AG04450 (cell line): Measurements from ENCODE around the gene C7. TPM values are rescaled to one million over a fixed set of nuclear protein-coding genes. Genes with fewer than 3 reads are reported as not detected.
"Not testable (repeated sequence)": the region's sequence is repeated elsewhere in the genome, so short reads cannot be mapped to it uniquely, and the experiment has no call there.

Experiments used
- CTCF ChIA-PET: fragments of 300-600, 350-600 bp; formaldehyde crosslinking; extraction: SDS; loops from one replicate; lab custom pipeline; 2022; ENCODE audit warnings: antibody characterized with exemption, inconsistent platforms; lab: Charles Lee
- POLR2A ChIA-PET: fragments of 350-600 bp; formaldehyde crosslinking; extraction: SDS; loops from one replicate; lab custom pipeline; 2021; ENCODE audit warnings: antibody characterized with exemption, inconsistent platforms; lab: Yijun Ruan, JAX
- DNase-seq: peaks from one replicate; pipeline ENCODE4 v3.0.0-alpha.2; 2011; ENCODE audit warnings: low read depth, low spot score
- H3K27ac ChIP-seq: one replicate; pipeline ENCODE4 v1.5.1; 2012; ENCODE audit warnings: low read depth, low read length, control low read depth
- H3K27me3 ChIP-seq: one replicate; pipeline ENCODE4 v1.6.0; 2012; ENCODE audit warnings: low read length; ENCODE audit not compliant: control insufficient read depth, insufficient read depth
- H3K4me3 ChIP-seq: 2 replicates; pipeline ENCODE4 v1.5.1; 2011; ENCODE audit warnings: mild to moderate bottlenecking, low read depth, low read length, control low read depth
- H3K9me3 ChIP-seq: 2 replicates; pipeline ENCODE4 v1.5.1; 2012; ENCODE audit warnings: low read length; ENCODE audit not compliant: control insufficient read depth, insufficient read depth
- polyA plus RNA-seq: library from polyadenylated mRNA; depleted of rRNA; stranded (reverse); fragments of >200 nt; gene quantifications from 2 replicates; pipeline ENCODE4 v1.2.3, GENCODE V29; 2011; rRNA removed
- small RNA-seq: library from RNA; depleted of rRNA; stranded (forward); fragments of <200 nt; gene quantifications from one replicate; pipeline ENCODE3, GENCODE V24; 2012; ENCODE audit warnings: low read depth; ENCODE audit not compliant: insufficient read length
- TF ChIP-seq, protein P1 (sequence below): IDR thresholded peaks from 2 replicates; pipeline ENCODE4 v1.5.1; 2011; ENCODE audit warnings: low read depth, low read length, control low read depth, inconsistent platforms

C7 gene
- polyA plus RNA-seq, 1 experiment, result 14.4 TPM

DNA sequence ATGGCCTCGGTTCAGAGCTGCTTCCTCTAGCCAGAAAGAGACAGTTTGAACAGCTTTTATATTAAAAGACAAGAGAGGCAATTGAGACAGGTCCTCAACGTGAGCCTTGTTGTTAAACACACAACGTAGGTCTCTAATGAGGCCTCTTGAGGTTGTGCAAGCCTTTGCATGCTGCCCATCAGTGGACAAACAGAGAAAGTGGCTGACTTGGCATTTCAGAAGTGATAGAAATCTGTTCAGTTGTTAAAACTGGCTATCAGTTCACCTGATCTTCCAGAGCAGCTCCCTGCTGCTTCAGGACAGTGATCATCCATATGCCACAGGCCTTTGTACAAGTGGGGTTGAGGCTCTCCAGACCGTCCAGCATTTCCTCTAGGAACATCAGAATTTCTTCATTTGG is 103.0 kb downstream of the C7 start:
- H3K4me3 ChIP-seq, result no peak overlapping the region
- no peaks in the 10 kb centered on the region for H3K9me3 ChIP-seq
- DNase-seq, result no peak
- TF ChIP-seq, protein P1, sequence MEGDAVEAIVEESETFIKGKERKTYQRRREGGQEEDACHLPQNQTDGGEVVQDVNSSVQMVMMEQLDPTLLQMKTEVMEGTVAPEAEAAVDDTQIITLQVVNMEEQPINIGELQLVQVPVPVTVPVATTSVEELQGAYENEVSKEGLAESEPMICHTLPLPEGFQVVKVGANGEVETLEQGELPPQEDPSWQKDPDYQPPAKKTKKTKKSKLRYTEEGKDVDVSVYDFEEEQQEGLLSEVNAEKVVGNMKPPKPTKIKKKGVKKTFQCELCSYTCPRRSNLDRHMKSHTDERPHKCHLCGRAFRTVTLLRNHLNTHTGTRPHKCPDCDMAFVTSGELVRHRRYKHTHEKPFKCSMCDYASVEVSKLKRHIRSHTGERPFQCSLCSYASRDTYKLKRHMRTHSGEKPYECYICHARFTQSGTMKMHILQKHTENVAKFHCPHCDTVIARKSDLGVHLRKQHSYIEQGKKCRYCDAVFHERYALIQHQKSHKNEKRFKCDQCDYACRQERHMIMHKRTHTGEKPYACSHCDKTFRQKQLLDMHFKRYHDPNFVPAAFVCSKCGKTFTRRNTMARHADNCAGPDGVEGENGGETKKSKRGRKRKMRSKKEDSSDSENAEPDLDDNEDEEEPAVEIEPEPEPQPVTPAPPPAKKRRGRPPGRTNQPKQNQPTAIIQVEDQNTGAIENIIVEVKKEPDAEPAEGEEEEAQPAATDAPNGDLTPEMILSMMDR, result no peak
- no peak overlapping the region for H3K27ac ChIP-seq
- no peaks in the 10 kb centered on the region for H3K27me3 ChIP-seq
- ChIA-PET CTCF (no interaction called here), POLR2A (no interaction called here)

DNA sequence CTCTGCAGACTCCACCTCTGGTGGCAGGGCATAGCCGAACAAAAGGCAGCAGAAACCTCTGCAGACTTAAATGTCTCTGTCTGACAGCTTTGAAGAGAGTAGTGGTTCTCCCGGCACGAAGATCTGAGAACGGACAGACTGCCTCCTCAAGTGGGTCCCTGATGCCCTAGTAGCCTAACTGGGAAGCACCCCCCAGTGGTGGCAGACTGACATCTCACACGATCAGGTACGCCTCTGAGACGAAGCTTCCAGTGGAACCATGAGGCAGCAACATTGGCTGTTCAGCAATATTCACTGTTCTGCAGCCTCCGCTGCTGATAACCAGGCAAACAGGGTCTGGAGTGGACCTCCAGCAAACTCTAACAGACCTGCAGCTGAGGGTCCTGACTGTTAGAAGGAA is 113.3 kb downstream of the C7 start:
- H3K4me3 ChIP-seq, H3K27ac ChIP-seq, H3K27me3 ChIP-seq, DNase-seq, H3K9me3 ChIP-seq, CTCF ChIA-PET, POLR2A ChIA-PET: not testable (repeated sequence)

Small RNA genes within 50 kb of the gene (small RNA-seq; reads per million reads assigned to genes)
- gene AC114967.1, result not detected
- gene RNU7-161P, result not detected

Other genes with a start within 250 kb of the C7 start
- 6.2 and 6.8 TPM in 2 replicates for gene PTGER4, start 229.6 kb upstream of the C7 start, polyA plus RNA-seq
- gene TTC33, start 153.5 kb upstream of the C7 start, polyA plus RNA-seq, result 9.2 and 12.4 TPM in 2 replicates
- gene PRKAA1, start 111.1 kb upstream of the C7 start, polyA plus RNA-seq, result 79.1 and 107 TPM in 2 replicates
- gene RPL37, start 74.3 kb upstream of the C7 start, polyA plus RNA-seq, result 4,632 and 5,076 TPM in 2 replicates
- gene CARD6, start 68.1 kb upstream of the C7 start, polyA plus RNA-seq, result 3.2 and 4.2 TPM in 2 replicates
- gene MROH2B, start 161.8 kb downstream of the C7 start, polyA plus RNA-seq, result not detected in 2 replicates